ENCODE results near the gene LLPH.

- TF ChIP-seq, protein P1, sequence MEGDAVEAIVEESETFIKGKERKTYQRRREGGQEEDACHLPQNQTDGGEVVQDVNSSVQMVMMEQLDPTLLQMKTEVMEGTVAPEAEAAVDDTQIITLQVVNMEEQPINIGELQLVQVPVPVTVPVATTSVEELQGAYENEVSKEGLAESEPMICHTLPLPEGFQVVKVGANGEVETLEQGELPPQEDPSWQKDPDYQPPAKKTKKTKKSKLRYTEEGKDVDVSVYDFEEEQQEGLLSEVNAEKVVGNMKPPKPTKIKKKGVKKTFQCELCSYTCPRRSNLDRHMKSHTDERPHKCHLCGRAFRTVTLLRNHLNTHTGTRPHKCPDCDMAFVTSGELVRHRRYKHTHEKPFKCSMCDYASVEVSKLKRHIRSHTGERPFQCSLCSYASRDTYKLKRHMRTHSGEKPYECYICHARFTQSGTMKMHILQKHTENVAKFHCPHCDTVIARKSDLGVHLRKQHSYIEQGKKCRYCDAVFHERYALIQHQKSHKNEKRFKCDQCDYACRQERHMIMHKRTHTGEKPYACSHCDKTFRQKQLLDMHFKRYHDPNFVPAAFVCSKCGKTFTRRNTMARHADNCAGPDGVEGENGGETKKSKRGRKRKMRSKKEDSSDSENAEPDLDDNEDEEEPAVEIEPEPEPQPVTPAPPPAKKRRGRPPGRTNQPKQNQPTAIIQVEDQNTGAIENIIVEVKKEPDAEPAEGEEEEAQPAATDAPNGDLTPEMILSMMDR (IDR thresholded peaks at IDR 0.05), result no peak
- TF ChIP-seq POLR2AphosphoS5 (IDR thresholded peaks at IDR 0.05), result no peak
- no peak for TF ChIP-seq EP300 (IDR thresholded peaks at IDR 0.05)
These were observed 59.0 kb downstream of the LLPH start for GRCh38 chr12:66071549-66071948.
